HEK293 (cell line): ENCODE results near the gene KLHL22.

Experiments
- CTCF ChIA-PET: fragments of 350-600 bp; formaldehyde crosslinking; extraction: SDS; loops from one replicate; lab custom pipeline; 2021; ENCODE audit warnings: antibody characterized with exemption; lab: Yijun Ruan, JAX
- POLR2A ChIA-PET: fragments of 300-600 bp; formaldehyde crosslinking; extraction: SDS; loops from one replicate; lab custom pipeline; 2020; ENCODE audit warnings: antibody characterized with exemption, inconsistent platforms; lab: Yijun Ruan, JAX
- H3K27ac ChIP-seq: fragments of 200-500 bp; sonication (Bioruptor generic); 2 replicates; pipeline ENCODE4 v1.5.1; 2014; ENCODE audit warnings: low read depth, low read length, control low read depth, inconsistent platforms; ENCODE audit errors: extremely low read depth
- H3K36me3 ChIP-seq, 2 experiments: fragments of 200-500 bp in 1 of 2; sonication (Bioruptor generic) in 1 of 2; 1 replicate in 1 of 2; 2 replicates in 1 of 2; pipeline ENCODE4 v1.5.1; 2014 to 2017; ENCODE audit warnings: inconsistent platforms in 2 of 2, low read length in 2 of 2; ENCODE audit not compliant: control insufficient read depth in 2 of 2, insufficient read depth in 1 of 2
- H3K4me1 ChIP-seq: fragments of 200-500 bp; sonication (Bioruptor generic); 2 replicates; pipeline ENCODE4 v1.5.1; 2014; ENCODE audit warnings: mild to moderate bottlenecking, low read length, inconsistent platforms; ENCODE audit not compliant: control insufficient read depth, insufficient read depth
- H3K4me3 ChIP-seq: 2 replicates; pipeline ENCODE4 v1.5.1; 2011; ENCODE audit warnings: low read depth, mild to moderate bottlenecking, control low read depth, low read length, moderate library complexity
- H3K9me3 ChIP-seq: fragments of 200-500 bp; sonication (Bioruptor generic); 2 replicates; pipeline ENCODE4 v1.5.1; 2014; ENCODE audit warnings: low read depth, low read length, inconsistent platforms; ENCODE audit not compliant: control insufficient read depth, insufficient read depth
- GFI1B ChIP-seq: fragments of 450-650 bp; formaldehyde crosslinking; IDR thresholded peaks from 2 replicates; pipeline ENCODE4 v1.5.1; 2016; ENCODE audit warnings: missing biosample characterization, missing genetic modification characterization
- KLF17 ChIP-seq: fragments of 450-650 bp; formaldehyde crosslinking; IDR thresholded peaks from 2 replicates; pipeline ENCODE4 v1.5.1; 2016; ENCODE audit warnings: missing biosample characterization, missing genetic modification characterization
- PRDM4 ChIP-seq: fragments of 450-650 bp; formaldehyde crosslinking; IDR thresholded peaks from 2 replicates; pipeline ENCODE4 v1.5.1; 2017; ENCODE audit warnings: missing biosample characterization, missing genetic modification characterization
- WT1 ChIP-seq: fragments of 450-650 bp; formaldehyde crosslinking; IDR thresholded peaks from 2 replicates; pipeline ENCODE4 v1.5.1; 2016; ENCODE audit warnings: missing biosample characterization, missing genetic modification characterization
- ZBTB44 ChIP-seq: fragments of 450-650 bp; IDR thresholded peaks from 2 replicates; pipeline ENCODE4 v1.5.1; 2018; ENCODE audit warnings: missing biosample characterization, mild to moderate bottlenecking, missing genetic modification characterization
- ZFP41 ChIP-seq: fragments of 450-650 bp; formaldehyde crosslinking; IDR thresholded peaks from 2 replicates; pipeline ENCODE4 v1.5.1; 2016; ENCODE audit warnings: missing biosample characterization, missing genetic modification characterization, borderline replicate concordance
- ZIC2 ChIP-seq: fragments of 450-650 bp; formaldehyde crosslinking; IDR thresholded peaks from 2 replicates; pipeline ENCODE4 v1.5.1; 2016; ENCODE audit warnings: missing biosample characterization, missing genetic modification characterization
- ZNF211 ChIP-seq: fragments of 450-650 bp; formaldehyde crosslinking; IDR thresholded peaks from 2 replicates; pipeline ENCODE4 v1.5.1; 2016; ENCODE audit warnings: low read depth, missing biosample characterization, missing genetic modification characterization
- ZNF248 ChIP-seq: fragments of 450-650 bp; formaldehyde crosslinking; IDR thresholded peaks from 2 replicates; pipeline ENCODE4 v1.5.1; 2017; ENCODE audit warnings: missing biosample characterization, missing genetic modification characterization
- ZNF280C ChIP-seq: fragments of 450-650 bp; formaldehyde crosslinking; IDR thresholded peaks from 2 replicates; pipeline ENCODE4 v1.5.1; 2016; ENCODE audit warnings: missing biosample characterization, missing genetic modification characterization
- ZNF362 ChIP-seq: fragments of 450-650 bp; formaldehyde crosslinking; IDR thresholded peaks from 2 replicates; pipeline ENCODE4 v1.5.1; 2016; ENCODE audit warnings: missing biosample characterization, missing genetic modification characterization
- ZNF391 ChIP-seq: fragments of 450-650 bp; formaldehyde crosslinking; IDR thresholded peaks from 2 replicates; pipeline ENCODE4 v1.5.1; 2016; ENCODE audit warnings: low read depth, missing biosample characterization, missing genetic modification characterization, borderline replicate concordance
- ZNF530 ChIP-seq: fragments of 450-650 bp; formaldehyde crosslinking; IDR thresholded peaks from 2 replicates; pipeline ENCODE4 v1.5.1; 2016; ENCODE audit warnings: low read depth, missing biosample characterization, missing genetic modification characterization
- ZNF585B ChIP-seq: fragments of 450-650 bp; formaldehyde crosslinking; IDR thresholded peaks from 2 replicates; pipeline ENCODE4 v1.5.1; 2016; ENCODE audit warnings: missing biosample characterization, missing genetic modification characterization
- ZNF624 ChIP-seq: fragments of 450-650 bp; formaldehyde crosslinking; IDR thresholded peaks from 2 replicates; pipeline ENCODE4 v1.5.1; 2017; ENCODE audit warnings: missing biosample characterization, missing genetic modification characterization
- ZNF785 ChIP-seq: fragments of 450-650 bp; formaldehyde crosslinking; IDR thresholded peaks from 2 replicates; pipeline ENCODE4 v1.5.1; 2016; ENCODE audit warnings: missing biosample characterization, missing genetic modification characterization
- ZXDB ChIP-seq: fragments of 450-650 bp; formaldehyde crosslinking; IDR thresholded peaks from 2 replicates; pipeline ENCODE4 v1.5.1; 2016; ENCODE audit warnings: missing biosample characterization, missing genetic modification characterization

Gene KLHL22

GRCh38 chr22:20403779-20404140 lies 91.8 kb downstream of the KLHL22 start:
- POLR2A ChIA-PET: interaction anchor here (2.8 kb wide), 1 partner anchor 10 kb away, joined by 13 read pairs; the partner anchor contains the start of gene ZNF74

More at GRCh38 chr22:20403779-20404140, 91.8 kb downstream of the KLHL22 start:
- Histone ChIP-seq H3K9me3 (no peaks in the 10 kb centered on the region), H3K4me1 (no peaks in the 10 kb centered on the region), H3K36me3 (peaks cover 0 to 74% of the 10 kb centered on the region in 2 experiments; a peak in 2 of 3 replicates), H3K27ac (no peak overlapping the region), H3K4me3 (no peak overlapping the region)
- CTCF ChIA-PET: interaction anchor here (1.2 to 1.9 kb wide), 2 partner anchors 9 to 15 kb away, joined by 4 read pairs; no protein-coding TSS in a partner anchor
- TF ChIP-seq PRDM4 (tag by site-specific recombination) (no peak), ZNF585B (tag by site-specific recombination) (no peak), KLF17 (tag by site-specific recombination) (no peak), ZNF362 (tag by site-specific recombination) (no peak), ZNF530 (no peak), ZNF391 (tag by site-specific recombination) (no peak), ZBTB44 (tag by site-specific recombination) (no peak), WT1 (no peak), ZNF785 (no peak), ZFP41 (tag by site-specific recombination) (no peak), ZNF624 (no peak), ZXDB (tag by site-specific recombination) (no peak), ZNF248 (no peak), ZIC2 (tag by site-specific recombination) (no peak), ZNF211 (tag by site-specific recombination) (no peak), GFI1B (tag by site-specific recombination) (no peak), ZNF280C (tag by site-specific recombination) (no peak)
